ENCODE measurements around the gene LRFN2.

LRFN2 gene

GRCh38 chr6:40587240-40588069 is at the start of gene LRFN2:
Gene LRFN2 (minus strand): TSS chr6:40587364.
- DNase-seq, result peak; percentile 68

- peak; percentile 3 for DNase-seq
These were observed 47.3 kb upstream of the LRFN2 start for GRCh38 chr6:40634429-40634828.

GRCh38 chr6:40631744-40632143 is 44.6 kb upstream of the LRFN2 start:
- no peak for DNase-seq

GRCh38 chr6:40630488-40630887 is 43.3 kb upstream of the LRFN2 start:
- no peak for DNase-seq

- DNase-seq, result no peak
These were observed 42.9 kb upstream of the LRFN2 start for GRCh38 chr6:40630051-40630450.

GRCh38 chr6:40629463-40629862 is 42.3 kb upstream of the LRFN2 start:
- no peak for DNase-seq

- DNase-seq, result no peak
These were observed 40.2 kb upstream of the LRFN2 start for GRCh38 chr6:40627316-40627715.

GRCh38 chr6:40626886-40627285 is 39.7 kb upstream of the LRFN2 start:
- no peak for DNase-seq

- no peak for DNase-seq
These were observed 36.8 kb upstream of the LRFN2 start for GRCh38 chr6:40623932-40624331.

- no peak for DNase-seq
These were observed 36.0 kb upstream of the LRFN2 start for GRCh38 chr6:40623178-40623577.

GRCh38 chr6:40620574-40621240 is 33.5 kb upstream of the LRFN2 start:
- DNase-seq, result no peak

GRCh38 chr6:40614671-40615070 is 27.5 kb upstream of the LRFN2 start:
- DNase-seq, result no peak

- no peak for DNase-seq
These were observed 24.7 kb upstream of the LRFN2 start for GRCh38 chr6:40611912-40612311.

GRCh38 chr6:40611434-40611833 is 24.3 kb upstream of the LRFN2 start:
- no peak for DNase-seq

- DNase-seq, result no peak
These were observed 23.1 kb upstream of the LRFN2 start for GRCh38 chr6:40610229-40610628.

GRCh38 chr6:40606981-40607380 is 19.8 kb upstream of the LRFN2 start:
- DNase-seq, result no peak

GRCh38 chr6:40606526-40606925 is 19.4 kb upstream of the LRFN2 start:
- DNase-seq, result no peak

- DNase-seq, result no peak
These were observed 16.9 kb upstream of the LRFN2 start for GRCh38 chr6:40604082-40604481.

GRCh38 chr6:40599555-40599954 is 12.4 kb upstream of the LRFN2 start:
- DNase-seq, result no peak

- DNase-seq, result no peak
These were observed 11.4 kb upstream of the LRFN2 start for GRCh38 chr6:40598516-40598915.

GRCh38 chr6:40597301-40597700 is 10.1 kb upstream of the LRFN2 start:
- no peak for DNase-seq

GRCh38 chr6:40588480-40588879 is 1.3 kb upstream of the LRFN2 start:
- no peak for DNase-seq

- DNase-seq, result no peak
These were observed 863 bp upstream of the LRFN2 start for GRCh38 chr6:40588070-40588384.

GRCh38 chr6:40586369-40587201 is 579 bp downstream of the LRFN2 start:
- no peak for DNase-seq
